Endothelial cell of umbilical vein (primary cell): ENCODE data around the gene DDX3X. TPM values are rescaled to one million over a fixed set of nuclear protein-coding genes. Genes with fewer than 3 reads are reported as not detected.
"Not testable (repeated sequence)": the region's sequence is repeated elsewhere in the genome, so short reads cannot be mapped to it uniquely, and the experiment has no call there.

Experiments used
- Bru-seq: library from RNA; stranded (reverse); fragments of 400-500 nt; gene quantifications from one replicate; lab custom pipeline; 2021; lab: Mats Ljungman, UMichigan
- BruChase-seq, 2 experiments: library from RNA; stranded (reverse); fragments of 400-500 nt; gene quantifications; one replicate each; lab custom pipeline; 2021; lab: Mats Ljungman, UMichigan
- BruUV-seq: library from RNA; stranded (reverse); fragments of 400-500 nt; replicated peaks from 2 replicates; lab custom pipeline; 2021; lab: Mats Ljungman, UMichigan
- CTCF ChIA-PET: fragments of 300-600, 350-600 bp; sonication (Branson Sonifier 250); formaldehyde crosslinking; loops from one replicate; lab custom pipeline; 2021; ENCODE audit warnings: antibody characterized with exemption, inconsistent platforms; lab: Charles Lee
- POLR2A ChIA-PET: fragments of 300-600, 350-600 bp; sonication (Branson Sonifier 250); formaldehyde crosslinking; loops from one replicate; lab custom pipeline; 2021; ENCODE audit warnings: antibody characterized with exemption, inconsistent platforms; lab: Charles Lee
- DNase-seq: peaks from one replicate; pipeline ENCODE4 v3.0.0-alpha.2; 2011; ENCODE audit warnings: low read depth, low spot score
- FAIRE-seq: peaks from 2 replicates; lab custom pipeline; 2011; peaks lifted over from hg19 to GRCh38; lab: Jason Lieb, UNC
- H2AFZ ChIP-seq: 2 replicates; pipeline ENCODE4 v1.6.0; 2012; ENCODE audit warnings: low read depth, low read length, control low read depth, inconsistent platforms
- H3K27ac ChIP-seq: 2 replicates; pipeline ENCODE4 v1.5.1; 2011; ENCODE audit warnings: low read depth, mild to moderate bottlenecking, control low read depth, low read length, moderate library complexity; ENCODE audit not compliant: insufficient read depth
- H3K27me3 ChIP-seq, 2 experiments: 2 replicates each; pipeline versions ENCODE4 v1.6.0 to v1.6.1; 2011; ENCODE audit warnings: low read length in 2 of 2, mixed read lengths in 1 of 2; ENCODE audit not compliant: control insufficient read depth in 2 of 2, insufficient read depth in 2 of 2
- H3K36me3 ChIP-seq, 2 experiments: 2 replicates in 1 of 2; 3 replicates in 1 of 2; pipeline ENCODE4 v1.5.1; 2011; ENCODE audit warnings: low read length in 2 of 2, mild to moderate bottlenecking in 1 of 2, moderate library complexity in 1 of 2; ENCODE audit not compliant: control insufficient read depth in 2 of 2, insufficient read depth in 2 of 2; ENCODE audit errors: extremely low read depth in 1 of 2
- H3K4me1 ChIP-seq: 3 replicates; pipeline ENCODE4 v1.5.1; 2011; ENCODE audit warnings: mild to moderate bottlenecking, low read length; ENCODE audit not compliant: control insufficient read depth, insufficient read depth; ENCODE audit errors: extremely low read depth
- H3K4me2 ChIP-seq: 2 replicates; pipeline ENCODE4 v1.6.1; 2011; ENCODE audit warnings: low read length, control low read depth, mixed read lengths; ENCODE audit not compliant: insufficient read depth
- H3K4me3 ChIP-seq, 3 experiments: fragments of 200-600 bp in 1 of 3; sonication (generic), shearing (Covaris generic) in 1 of 3; replicated peaks in 1 of 3; 2 replicates each; pipeline ENCODE4 v1.5.1; 2011 to 2016; ENCODE audit warnings: control low read depth in 3 of 3, low read length in 3 of 3, mild to moderate bottlenecking in 2 of 3, inconsistent platforms in 1 of 3, low read depth in 1 of 3, moderate library complexity in 1 of 3; ENCODE audit not compliant: insufficient read depth in 1 of 3
- H3K79me2 ChIP-seq: 2 replicates; pipeline ENCODE4 v1.6.0; 2012; ENCODE audit warnings: low read length, inconsistent platforms; ENCODE audit not compliant: control insufficient read depth, insufficient read depth
- H3K9ac ChIP-seq: replicated peaks from 2 replicates; pipeline ENCODE3; 2011; ENCODE audit warnings: low read length, control low read depth; ENCODE audit not compliant: insufficient read depth; ENCODE audit errors: extremely low read depth
- H3K9me1 ChIP-seq: replicated peaks from 3 replicates; pipeline ENCODE4 v1.6.0; 2011; ENCODE audit warnings: mild to moderate bottlenecking, low read length; ENCODE audit not compliant: control insufficient read depth, insufficient read depth; ENCODE audit errors: extremely low read depth
- H3K9me3 ChIP-seq: replicated peaks from 2 replicates; pipeline ENCODE4 v1.5.1; 2012; ENCODE audit warnings: low read length, inconsistent platforms; ENCODE audit not compliant: control insufficient read depth, insufficient read depth
- H4K20me1 ChIP-seq: replicated peaks from 2 replicates; pipeline ENCODE3; 2011; ENCODE audit warnings: mild to moderate bottlenecking, low read length; ENCODE audit not compliant: control insufficient read depth, insufficient read depth; ENCODE audit errors: extremely low read depth
- JUN ChIP-seq: IDR thresholded peaks from 2 replicates; pipeline ENCODE4 v1.6.1; 2011; ENCODE audit warnings: borderline replicate concordance, low read depth; ENCODE audit not compliant: insufficient read length, insufficient read depth
- POLR2A ChIP-seq: IDR thresholded peaks from 2 replicates; pipeline ENCODE4 v1.6.1; 2012; ENCODE audit warnings: low read depth, mild to moderate bottlenecking, control low read depth, low read length
- POLR2AphosphoS5 ChIP-seq: IDR thresholded peaks from 2 replicates; pipeline ENCODE4 v1.6.1; 2012; ENCODE audit warnings: low read depth, mild to moderate bottlenecking, control low read depth, low read length, moderate library complexity; ENCODE audit not compliant: insufficient read depth
- dilution Hi-C: fragments of 300-500 bp; cut with MboI; formaldehyde crosslinking; loops from one replicate; pipeline ENCODE4 v1.15.0; 2019; ENCODE audit warnings: low sequenced_read_pairs; ENCODE audit not compliant: extremely low pct_ligation_motif_present
- intact Hi-C: fragments of 100-400 bp; cut with micrococcal nuclease; formaldehyde crosslinking; loops from one replicate; pipeline ENCODE4 v1.10.0; 2022
- long read RNA-seq: library from polyadenylated mRNA; stranded (forward); transcript quantifications from one replicate; pipeline ENCODE4 v2.0.0, GENCODE V29; 2021
- polyA minus RNA-seq, 3 experiments: library from RNA; depleted of rRNA, polyadenylated mRNA; stranded (reverse); fragments of >200 nt; gene quantifications; 1 replicate in 1 of 3; 2 replicates in 2 of 3; pipeline ENCODE4 v1.2.3, GENCODE V29; 2011
- polyA plus RNA-seq, 4 experiments: library from polyadenylated mRNA; depleted of rRNA in 3 of 4; stranded (reverse) in 3 of 4; unstranded in 1 of 4; fragments of >200 nt; gene quantifications; 2 replicates each; pipeline versions ENCODE4 v1.2.1 to v1.2.3, GENCODE V29; 2011 to 2012; ENCODE audit warnings: missing spikeins in 1 of 4
- total RNA-seq: library from RNA; stranded (reverse); gene quantifications from 2 replicates; pipeline ENCODE4 v1.2.3, GENCODE V29; 2021

Gene DDX3X
- total RNA-seq = 300 and 304 TPM in 2 replicates
- polyA plus RNA-seq = 28.7 and 48.5 TPM in 2 replicates
- 49.3 and 50.0 TPM in 2 replicates for polyA plus RNA-seq (2011; cell fraction: cytosol; rRNA removed)
- polyA plus RNA-seq (2011; cell fraction: nucleus; rRNA removed) = 128 and 131 TPM in 2 replicates
- 171 and 238 TPM in 2 replicates for polyA plus RNA-seq (2012)
- 158 and 184 TPM in 2 replicates for polyA minus RNA-seq
- polyA minus RNA-seq (2011; cell fraction: cytosol; rRNA and poly(A)+ RNA removed) = 175 TPM
- 207 and 245 TPM in 2 replicates for polyA minus RNA-seq (2011; cell fraction: nucleus; rRNA and poly(A)+ RNA removed)
- Bru-seq, nascent RNA = percentile 98 among the genes with signal in this experiment
- BruChase-seq, experiment 1, labeled RNA remaining after a 6-hour chase = percentile 99 among the genes with signal in this experiment
- percentile 99 among the genes with signal in this experiment for BruChase-seq, experiment 2, labeled RNA remaining after a 2-hour chase
- long read RNA-seq, full-length matches to known transcripts = 117 of 172 reads
- long read RNA-seq, partial matches to known transcripts = 22 of 172 reads
- long read RNA-seq, other reads (novel, unspliced or antisense) = 33 of 172 reads

DNA sequence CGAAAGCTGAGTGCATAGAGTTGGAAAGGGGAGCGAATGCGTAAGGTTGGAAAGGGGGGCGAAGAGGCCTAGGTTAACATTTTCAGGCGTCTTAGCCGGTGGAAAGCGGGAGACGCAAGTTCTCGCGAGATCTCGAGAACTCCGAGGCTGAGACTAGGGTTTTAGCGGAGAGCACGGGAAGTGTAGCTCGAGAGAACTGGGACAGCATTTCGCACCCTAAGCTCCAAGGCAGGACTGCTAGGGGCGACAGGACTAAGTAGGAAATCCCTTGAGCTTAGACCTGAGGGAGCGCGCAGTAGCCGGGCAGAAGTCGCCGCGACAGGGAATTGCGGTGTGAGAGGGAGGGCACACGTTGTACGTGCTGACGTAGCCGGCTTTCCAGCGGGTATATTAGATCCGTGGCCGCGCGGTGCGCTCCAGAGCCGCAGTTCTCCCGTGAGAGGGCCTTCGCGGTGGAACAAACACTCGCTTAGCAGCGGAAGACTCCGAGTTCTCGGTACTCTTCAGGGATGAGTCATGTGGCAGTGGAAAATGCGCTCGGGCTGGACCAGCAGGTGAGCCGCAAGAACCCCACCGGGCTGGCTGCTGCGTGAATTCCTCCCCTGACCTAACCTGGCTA, at the start of gene DDX3X:
Gene DDX3X, plus strand, starts transcription at position 419 of the 619 bp plus-strand sequence. Its CDS starts 91 bp downstream, at position 510.
- Histone ChIP-seq H3K79me2 (peaks cover 48% of the 10 kb centered on the region), H3K4me3 (peak within 1 kb of the TSS; percentile 69 to 95 (median 87)), H3K4me2 (peak within 1 kb of the TSS; percentile 68), H3K9ac (peak within 1 kb of the TSS; percentile 97), H3K9me3 (no peaks in the 10 kb centered on the region), H3K36me3 (no peaks in the 10 kb centered on the region), H3K4me1 (peaks cover 13% of the 10 kb centered on the region), H3K27ac (peak within 1 kb of the TSS; percentile 96), H3K27me3 (no peaks in the 10 kb centered on the region), H4K20me1 (peaks cover 7% of the 10 kb centered on the region), H2AFZ (peak within 1 kb of the TSS; percentile 63), H3K9me1 (no peaks in the 10 kb centered on the region)
- POLR2A ChIA-PET = interaction anchor here (0.7 to 0.9 kb wide), 2 partner anchors 9 to 1237 kb away, joined by 3 to 4 read pairs; no protein-coding TSS in a partner anchor
- peak; percentile 99 for TF ChIP-seq POLR2A
- peak; percentile 99 for TF ChIP-seq POLR2AphosphoS5
- TF ChIP-seq JUN = no peak
- CTCF ChIA-PET = no interaction called here
- intact Hi-C loops = loop anchor here (2.0 to 10.0 kb wide), 4 partner anchors 33 to 249 kb away; partner anchors contain the start of gene USP9X
- FAIRE-seq = peak; percentile 87
- peak; percentile 87 for DNase-seq
- BruUV-seq = no TSS peak
- dilution Hi-C loops = no loop called here

GRCh38 chrX:41285928-41286327, 48.0 kb upstream of the DDX3X start:
- H3K36me3 ChIP-seq, POLR2A ChIA-PET, H3K79me2 ChIP-seq, CTCF ChIA-PET, H3K9ac ChIP-seq, BruUV-seq, H3K9me1 ChIP-seq, H3K4me2 ChIP-seq, H4K20me1 ChIP-seq, H3K4me3 ChIP-seq, H3K9me3 ChIP-seq, H3K4me1 ChIP-seq, FAIRE-seq, dilution Hi-C loops, H3K27ac ChIP-seq, DNase-seq, intact Hi-C loops, H2AFZ ChIP-seq, H3K27me3 ChIP-seq: not testable (repeated sequence)
